Activated naive CD4-positive, alpha-beta T cell treated with anti-CD3 and anti-CD28 coated beads for 36 hours (primary cell): ENCODE measurements around the gene CSPG5. TPM values are rescaled to one million over a fixed set of nuclear protein-coding genes. Genes with fewer than 3 reads are reported as not detected.

Source experiments
- CTCF ChIA-PET: fragments of 350-600 bp; sonication (Branson Sonifier 250); formaldehyde crosslinking; loops from one replicate; lab custom pipeline; 2021; ENCODE audit warnings: antibody characterized with exemption; lab: Charles Lee
- DNase-seq: peaks from one replicate; pipeline ENCODE4 v3.0.0-alpha.2; 2020
- H3K27ac Mint-ChIP-seq: one replicate; pipeline ENCODE4 v1.8.0; 2021; ENCODE audit warnings: mild to moderate bottlenecking, mixed read lengths
- H3K27me3 Mint-ChIP-seq: one replicate; pipeline ENCODE4 v1.8.0; 2021; ENCODE audit warnings: low read depth, mixed read lengths
- H3K36me3 Mint-ChIP-seq: one replicate; pipeline ENCODE4 v1.8.0; 2021; ENCODE audit warnings: low read depth, mixed read lengths
- H3K4me1 Mint-ChIP-seq: one replicate; pipeline ENCODE4 v1.8.0; 2021; ENCODE audit warnings: low read depth, mixed read lengths
- H3K4me3 Mint-ChIP-seq: one replicate; pipeline ENCODE4 v1.8.0; 2021; ENCODE audit warnings: mild to moderate bottlenecking, moderate library complexity, mixed read lengths
- H3K9me3 Mint-ChIP-seq: one replicate; pipeline ENCODE4 v1.8.0; 2021; ENCODE audit warnings: mixed read lengths
- intact Hi-C: fragments of 100-400 bp; cut with micrococcal nuclease; formaldehyde crosslinking; loops from one replicate; pipeline ENCODE4 v1.15.1; 2023
- total RNA-seq, 2 experiments: library from RNA; stranded (reverse); gene quantifications; one replicate each; pipeline ENCODE4 v1.2.3, GENCODE V29; 2021

Gene CSPG5
- total RNA-seq, 2 experiments from 2014 or later: 0.17 to 0.19 TPM

DNA sequence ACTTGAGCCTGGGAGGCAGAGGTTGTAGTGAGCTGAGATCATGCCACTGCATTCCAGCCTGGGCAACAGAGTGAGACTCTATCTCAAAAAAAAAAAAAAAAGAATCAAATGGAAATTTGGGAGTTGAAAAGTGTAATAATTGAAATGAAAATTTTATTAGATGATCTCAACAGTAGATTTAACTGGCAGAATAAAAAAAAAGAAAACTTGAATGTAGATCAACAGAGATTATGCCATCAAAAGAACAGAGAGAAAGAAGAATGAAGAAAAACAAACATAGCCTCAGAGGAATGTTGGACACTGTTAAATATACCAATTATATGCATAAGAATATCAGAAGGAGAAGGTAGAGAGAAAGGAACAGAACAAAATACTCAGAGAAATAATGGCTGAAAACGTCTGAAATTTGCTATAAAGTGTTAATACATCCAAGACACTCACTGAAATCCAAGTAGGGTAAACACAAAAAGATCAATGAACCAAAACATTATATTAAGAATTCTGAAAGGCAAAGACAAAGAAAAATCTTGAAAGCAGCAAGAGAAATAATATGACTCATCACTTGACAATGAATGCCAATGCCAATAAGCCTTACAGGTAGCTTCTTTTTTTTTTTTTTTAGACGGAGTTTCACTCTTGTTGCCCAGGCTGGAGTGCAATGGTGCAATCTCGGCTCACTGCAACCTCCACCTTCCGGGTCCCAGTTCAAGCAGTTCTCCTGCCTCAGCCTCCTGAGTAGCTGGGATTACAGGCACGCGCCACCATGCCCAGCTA lies 50.5 kb downstream of the CSPG5 start:
- DNase-seq: no peak
- H3K36me3 Mint-ChIP-seq: no peaks in the 10 kb centered on the region
- intact Hi-C loops: no loop called here
- no peak overlapping the region for H3K4me3 Mint-ChIP-seq
- H3K9me3 Mint-ChIP-seq: peaks cover 4% of the 10 kb centered on the region
- H3K4me1 Mint-ChIP-seq: no peaks in the 10 kb centered on the region
- CTCF ChIA-PET: interaction anchor here (0.7 kb wide), 1 partner anchor 491 kb away, joined by 3 read pairs; no protein-coding TSS in a partner anchor
- no peak overlapping the region for H3K27ac Mint-ChIP-seq
- no peaks in the 10 kb centered on the region for H3K27me3 Mint-ChIP-seq

DNA sequence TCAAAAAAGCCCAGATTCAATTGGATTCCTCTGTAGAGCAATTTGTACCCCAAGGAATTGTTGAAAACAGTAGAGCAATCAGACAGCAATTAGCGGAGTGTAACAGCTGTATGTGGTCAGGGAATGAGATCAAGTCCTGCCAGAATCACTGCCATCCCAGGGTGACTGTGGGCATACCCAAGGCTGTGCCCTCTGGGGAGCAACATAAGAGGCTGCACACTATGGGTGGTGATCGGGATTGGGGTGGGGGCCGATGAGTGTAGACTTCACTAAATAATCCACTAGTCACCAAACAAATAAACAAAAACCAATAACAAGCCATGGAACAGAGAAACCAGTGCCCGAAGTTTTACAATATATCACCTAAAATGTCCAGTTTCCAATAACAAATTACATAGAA lies 53.0 kb downstream of the CSPG5 start:
- intact Hi-C loops: no loop called here
- H3K4me1 Mint-ChIP-seq: no peaks in the 10 kb centered on the region
- peaks cover 4% of the 10 kb centered on the region for H3K9me3 Mint-ChIP-seq
- H3K27ac Mint-ChIP-seq: no peak overlapping the region
- H3K36me3 Mint-ChIP-seq: no peaks in the 10 kb centered on the region
- no peak for DNase-seq
- no peaks in the 10 kb centered on the region for H3K27me3 Mint-ChIP-seq
- H3K4me3 Mint-ChIP-seq: no peak overlapping the region
- CTCF ChIA-PET: interaction anchor here (1.1 kb wide), 1 partner anchor 263 kb away, joined by 7 read pairs; no protein-coding TSS in a partner anchor

- Mint-ChIP-seq H3K36me3 (no peaks in the 10 kb centered on the region), H3K4me1 (no peaks in the 10 kb centered on the region), H3K27ac (no peak overlapping the region), H3K9me3 (peaks cover 4% of the 10 kb centered on the region), H3K27me3 (no peaks in the 10 kb centered on the region), H3K4me3 (no peak overlapping the region)
- CTCF ChIA-PET: interaction anchor here (1.0 to 3.8 kb wide), 9 partner anchors 8 to 302 kb away, joined by 3 to 29 read pairs (median 4); no protein-coding TSS in a partner anchor
- DNase-seq: no peak
- intact Hi-C loops: loop anchor here (2.0 to 5.0 kb wide), 2 partner anchors 54 to 627 kb away; partner anchors contain the start of gene CSPG5
These were observed 55.2 kb downstream of the CSPG5 start for GRCh38 chr3:47523310-47524073.

DNA sequence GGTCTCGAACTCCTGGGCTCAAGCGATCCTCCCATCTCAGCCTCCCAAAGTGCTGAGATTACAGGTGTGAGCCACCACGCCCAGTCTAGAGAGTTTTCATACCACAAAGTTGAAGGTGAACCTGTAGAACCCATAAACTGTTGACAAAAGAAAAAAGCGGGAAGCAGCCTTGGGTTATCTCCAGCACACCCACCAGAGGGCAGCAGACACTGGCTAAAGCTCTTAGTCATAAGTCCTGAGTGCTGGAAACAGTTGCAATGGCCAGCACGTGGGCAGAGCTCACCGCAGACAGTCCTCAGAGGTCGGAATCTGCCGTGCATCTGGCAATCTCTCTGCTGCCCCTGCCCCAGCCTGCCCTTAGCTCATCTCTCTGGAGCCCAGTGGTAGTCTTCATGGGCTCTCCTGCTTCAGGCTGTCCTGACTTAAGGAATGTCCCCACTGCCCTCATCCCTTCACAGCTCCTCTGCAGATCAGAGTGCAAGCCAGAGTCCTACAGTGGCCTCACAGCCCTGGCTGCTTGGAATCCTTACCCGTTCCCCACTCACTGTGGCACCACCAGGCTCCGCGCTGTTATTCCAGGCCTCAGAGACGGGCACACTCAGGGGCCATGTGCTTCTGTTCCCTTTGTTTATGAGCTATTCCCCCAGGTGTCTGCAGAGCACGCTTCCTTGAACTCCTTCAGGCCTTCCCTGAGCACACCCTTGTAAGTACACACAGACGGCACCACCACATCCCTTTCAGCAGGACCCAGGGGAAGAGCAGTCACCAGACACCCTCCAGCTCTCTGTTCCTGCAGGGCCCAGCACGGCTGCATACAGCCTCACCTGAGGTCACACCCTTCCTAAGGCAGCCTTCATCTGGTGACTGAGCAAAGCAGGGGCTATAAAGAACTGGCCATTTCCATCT lies 56.3 kb downstream of the CSPG5 start:
- no peaks in the 10 kb centered on the region for H3K27me3 Mint-ChIP-seq
- CTCF ChIA-PET: interaction anchor here (0.6 to 3.8 kb wide), 23 partner anchors 8 to 553 kb away, joined by 3 to 29 read pairs (median 4); no protein-coding TSS in a partner anchor
- no peaks in the 10 kb centered on the region for H3K4me1 Mint-ChIP-seq
- intact Hi-C loops: loop anchor here (1.0 to 5.0 kb wide), 5 partner anchors 55 to 628 kb away; partner anchors contain the start of gene CSPG5
- H3K27ac Mint-ChIP-seq: no peak overlapping the region
- H3K36me3 Mint-ChIP-seq: no peaks in the 10 kb centered on the region
- no peaks in the 10 kb centered on the region for H3K9me3 Mint-ChIP-seq
- no peak overlapping the region for H3K4me3 Mint-ChIP-seq
- DNase-seq: peak; percentile 91

DNA sequence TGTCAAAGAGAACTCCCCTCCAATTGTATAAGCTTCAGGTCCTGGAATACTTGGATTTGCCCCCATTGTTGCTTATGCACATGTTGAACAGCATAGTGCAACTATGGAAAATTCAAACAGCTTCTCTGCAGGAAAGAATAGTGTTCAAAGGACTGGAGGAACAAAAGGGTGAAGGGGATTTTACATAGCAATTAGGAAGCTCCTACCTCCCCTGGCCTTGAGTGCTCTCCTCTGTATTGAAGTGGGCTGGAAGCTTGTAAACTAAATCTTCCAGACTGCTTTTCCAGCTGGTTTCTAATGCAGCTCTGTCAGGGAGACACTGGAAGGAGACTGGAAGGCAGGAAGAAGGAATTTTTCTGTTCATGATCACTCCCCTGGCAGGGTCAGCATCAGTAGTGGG lies 57.9 kb downstream of the CSPG5 start:
- no peaks in the 10 kb centered on the region for H3K9me3 Mint-ChIP-seq
- H3K4me1 Mint-ChIP-seq: no peaks in the 10 kb centered on the region

GRCh38 chr3:47517937-47518336 lies 60.7 kb downstream of the CSPG5 start:
- Mint-ChIP-seq H3K27ac (no peak overlapping the region), H3K4me3 (no peak overlapping the region)
- intact Hi-C loops: no loop called here

More for the DNA sequence above, 57.9 kb downstream of the CSPG5 start:
- Mint-ChIP-seq H3K27ac (no peak overlapping the region), H3K27me3 (no peaks in the 10 kb centered on the region), H3K4me3 (no peak overlapping the region), H3K36me3 (no peaks in the 10 kb centered on the region)
- CTCF ChIA-PET: interaction anchor here (0.5 to 3.8 kb wide), 14 partner anchors 11 to 317 kb away, joined by 3 to 29 read pairs (median 4); no protein-coding TSS in a partner anchor
- DNase-seq: no peak
- intact Hi-C loops: loop anchor here (5.0 kb wide), 1 partner anchor 57 kb away; the partner anchor contains the start of gene CSPG5

GRCh38 chr3:47515864-47516319 lies 62.8 kb downstream of the CSPG5 start:
- H3K36me3 Mint-ChIP-seq: peaks cover 9% of the 10 kb centered on the region
- H3K9me3 Mint-ChIP-seq: no peaks in the 10 kb centered on the region
- H3K27me3 Mint-ChIP-seq: no peaks in the 10 kb centered on the region
- peaks cover 13% of the 10 kb centered on the region for H3K4me1 Mint-ChIP-seq
- intact Hi-C loops: no loop called here
- H3K4me3 Mint-ChIP-seq: no peak overlapping the region
- H3K27ac Mint-ChIP-seq: no peak overlapping the region
- no peak for DNase-seq
- CTCF ChIA-PET: interaction anchor here (0.6 to 0.9 kb wide), 2 partner anchors 95 to 108 kb away, joined by 3 read pairs; no protein-coding TSS in a partner anchor

More at GRCh38 chr3:47517937-47518336, 60.7 kb downstream of the CSPG5 start:
- Mint-ChIP-seq H3K27me3 (no peaks in the 10 kb centered on the region), H3K36me3 (no peaks in the 10 kb centered on the region), H3K9me3 (no peaks in the 10 kb centered on the region), H3K4me1 (peaks cover 2% of the 10 kb centered on the region)
- DNase-seq: no peak
- CTCF ChIA-PET: no interaction called here

GRCh38 chr3:47515100-47515499 lies 63.6 kb downstream of the CSPG5 start:
- CTCF ChIA-PET: interaction anchor here (0.8 kb wide), 1 partner anchor 21 kb away, joined by 3 read pairs; no protein-coding TSS in a partner anchor
- no peak overlapping the region for H3K27ac Mint-ChIP-seq
- H3K4me1 Mint-ChIP-seq: peaks cover 15% of the 10 kb centered on the region
- DNase-seq: no peak
- no peaks in the 10 kb centered on the region for H3K27me3 Mint-ChIP-seq
- peak overlapping the region; percentile 67 for H3K4me3 Mint-ChIP-seq
- H3K36me3 Mint-ChIP-seq: peaks cover 12% of the 10 kb centered on the region
- H3K9me3 Mint-ChIP-seq: no peaks in the 10 kb centered on the region
- intact Hi-C loops: no loop called here

- H3K27ac Mint-ChIP-seq: peak within 1 kb of the TSS; percentile 97
- peaks cover 15% of the 10 kb centered on the region for H3K4me1 Mint-ChIP-seq
- H3K36me3 Mint-ChIP-seq: peaks cover 16% of the 10 kb centered on the region
- no peaks in the 10 kb centered on the region for H3K9me3 Mint-ChIP-seq
- peak; percentile 98 for DNase-seq
- peak within 1 kb of the TSS; percentile 96 for H3K4me3 Mint-ChIP-seq
- CTCF ChIA-PET: interaction anchor here (0.7 to 2.4 kb wide), 3 partner anchors 9 to 539 kb away, joined by 3 to 11 read pairs (median 3); no protein-coding TSS in a partner anchor
- intact Hi-C loops: loop anchor here (1.0 to 2.0 kb wide), 8 partner anchors 38 to 575 kb away; partner anchors contain the start of genes DHX30, KIF9, KLHL18 and NBEAL2
- H3K27me3 Mint-ChIP-seq: no peaks in the 10 kb centered on the region
These were observed 65.3 kb downstream of the CSPG5 start, which contains the start of gene ELP6 for GRCh38 chr3:47513125-47513929. Gene ELP6, minus strand, starts transcription at chr3:47513712. Its CDS starts 122 bp downstream, at chr3:47513590.

GRCh38 chr3:47512416-47513124 lies 66.1 kb downstream of the CSPG5 start:
- peak overlapping the region; percentile 97 for H3K27ac Mint-ChIP-seq
- peaks cover 19% of the 10 kb centered on the region for H3K36me3 Mint-ChIP-seq
- peak overlapping the region; percentile 96 for H3K4me3 Mint-ChIP-seq
- CTCF ChIA-PET: interaction anchor here (0.7 to 2.4 kb wide), 3 partner anchors 10 to 538 kb away, joined by 3 to 11 read pairs (median 6); no protein-coding TSS in a partner anchor
- intact Hi-C loops: loop anchor here (1.0 to 2.0 kb wide), 8 partner anchors 37 to 576 kb away; partner anchors contain the start of genes DHX30, KIF9, KLHL18 and NBEAL2
- H3K9me3 Mint-ChIP-seq: no peaks in the 10 kb centered on the region
- H3K27me3 Mint-ChIP-seq: no peaks in the 10 kb centered on the region
- peaks cover 15% of the 10 kb centered on the region for H3K4me1 Mint-ChIP-seq
- peak; percentile 44 for DNase-seq
